ENCODE measurements around the gene CENPH. TPM values are rescaled to one million over a fixed set of nuclear protein-coding genes. Genes with fewer than 3 reads are reported as not detected.
"Not testable (repeated sequence)": the region's sequence is repeated elsewhere in the genome, so short reads cannot be mapped to it uniquely, and the experiment has no call there.

Gene CENPH
- total RNA-seq, 2 experiments from 2014 or later: 80.7 to 82.0 TPM

DNA sequence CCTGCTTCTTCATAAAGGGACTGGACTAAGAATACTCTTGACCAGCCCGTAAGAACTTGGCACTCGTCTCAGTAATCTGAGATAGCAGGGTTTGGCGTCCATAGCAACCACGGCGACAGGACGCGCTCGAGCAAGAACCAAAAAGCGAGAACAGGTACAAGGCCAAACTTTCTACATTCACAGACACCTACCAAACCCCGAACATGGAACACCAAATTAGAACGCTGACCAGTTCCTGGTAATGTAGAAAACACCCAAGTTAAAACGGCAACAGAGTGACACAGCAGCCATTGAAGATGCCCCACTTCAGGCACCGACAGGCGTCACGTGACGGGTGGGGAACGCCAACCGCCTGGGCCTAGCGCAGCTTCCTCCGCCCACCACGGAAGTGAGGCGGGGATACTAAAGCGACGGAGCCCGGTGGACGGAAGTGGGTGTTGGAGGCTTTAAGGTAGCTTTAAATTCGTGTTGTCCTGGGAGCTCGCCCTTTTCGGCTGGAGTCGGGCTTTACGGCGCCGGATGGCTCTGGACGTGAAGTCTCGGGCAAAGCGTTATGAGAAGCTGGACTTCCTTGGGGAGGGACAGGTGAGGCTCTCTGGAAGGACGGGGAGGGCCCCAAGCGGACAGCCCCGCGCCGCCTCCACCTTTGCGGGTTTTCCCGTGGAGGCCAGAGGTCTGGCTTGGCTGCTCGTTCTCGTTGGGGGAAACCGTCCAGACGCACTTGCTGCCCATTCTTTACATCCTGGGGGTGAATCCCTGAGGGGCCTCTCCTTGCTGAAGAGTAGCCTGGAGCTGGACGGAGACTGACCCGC, 45.3 kb downstream of the CENPH start, which contains the start of gene CDK7:
CDK7 (plus strand) TSS at position 430 of the 812 bp plus-strand sequence; CDS start at position 520, 90 bp downstream.
- Mint-ChIP-seq H3K4me1 (ENCODE audit: low read depth) (peaks cover 36% of the 10 kb centered on the region), H3K27me3 (no peaks in the 10 kb centered on the region), H3K4me3 (peak within 1 kb of the TSS; percentile 98), H3K36me3 (peaks cover 16% of the 10 kb centered on the region), H3K27ac (peak within 1 kb of the TSS; percentile 81), H3K9me3 (no peaks in the 10 kb centered on the region)
- CTCF ChIA-PET: interaction anchor here (0.8 to 2.0 kb wide), 4 partner anchors 45 to 191 kb away, joined by 3 to 12 read pairs (median 6); partner anchors contain the start of genes CENPH and SLC30A5
- intact Hi-C loops (cut with micrococcal nuclease): loop anchor here (1.0 to 2.0 kb wide), 5 partner anchors 16 to 142 kb away; partner anchors contain the start of genes AK6, CCNB1, CENPH and RAD17
- DNase-seq: peak; percentile 96
- POLR2A ChIA-PET: interaction anchor here (0.5 to 1.9 kb wide), 4 partner anchors 10 to 141 kb away, joined by 3 to 7 read pairs (median 4); partner anchors contain the start of genes CENPH and SLC30A5

DNA sequence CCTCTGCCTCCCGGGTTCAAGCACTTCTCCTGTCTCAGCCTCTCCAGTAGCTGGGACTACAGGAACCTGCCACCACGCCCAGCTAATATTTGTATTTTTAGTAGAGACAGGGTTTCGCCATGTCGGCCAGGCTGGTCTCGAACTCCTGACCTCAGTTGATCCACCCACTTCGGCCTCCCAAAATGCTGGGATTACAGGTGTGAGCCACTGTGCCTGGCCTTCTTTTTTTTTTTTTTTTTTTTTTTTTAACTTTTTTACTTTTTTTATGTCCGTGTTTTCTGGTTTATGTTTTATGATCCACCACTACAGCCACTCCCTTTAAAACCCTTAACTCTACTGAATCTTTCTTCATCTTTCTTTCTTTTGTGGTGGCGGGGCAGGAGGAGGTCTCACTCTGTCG, 47.4 kb downstream of the CENPH start:
- Mint-ChIP-seq H3K4me3 (peak overlapping the region; percentile 50), H3K4me1 (ENCODE audit: low read depth) (peaks cover 46% of the 10 kb centered on the region), H3K36me3 (peaks cover 27% of the 10 kb centered on the region)
- CTCF ChIA-PET; H3K27ac Mint-ChIP-seq; intact Hi-C loops (cut with micrococcal nuclease); H3K9me3 Mint-ChIP-seq; DNase-seq; H3K27me3 Mint-ChIP-seq: not testable (repeated sequence)
- POLR2A ChIA-PET: interaction anchor here (0.7 kb wide), 1 partner anchor 128 kb away, joined by 5 read pairs; no protein-coding TSS in a partner anchor

- no peak for DNase-seq
- Mint-ChIP-seq H3K27ac (no peak overlapping the region), H3K36me3 (peaks cover 34% of the 10 kb centered on the region), H3K27me3 (no peaks in the 10 kb centered on the region), H3K4me1 (ENCODE audit: low read depth) (peaks cover 52% of the 10 kb centered on the region), H3K9me3 (no peaks in the 10 kb centered on the region), H3K4me3 (no peak overlapping the region)
- intact Hi-C loops (cut with micrococcal nuclease): no loop called here
- ChIA-PET POLR2A (interaction anchor here (0.6 kb wide), 1 partner anchor 97 kb away, joined by 4 read pairs; no protein-coding TSS in a partner anchor), CTCF (no interaction called here)
Measured at GRCh38 chr5:69237877-69238276, 48.5 kb downstream of the CENPH start.

DNA sequence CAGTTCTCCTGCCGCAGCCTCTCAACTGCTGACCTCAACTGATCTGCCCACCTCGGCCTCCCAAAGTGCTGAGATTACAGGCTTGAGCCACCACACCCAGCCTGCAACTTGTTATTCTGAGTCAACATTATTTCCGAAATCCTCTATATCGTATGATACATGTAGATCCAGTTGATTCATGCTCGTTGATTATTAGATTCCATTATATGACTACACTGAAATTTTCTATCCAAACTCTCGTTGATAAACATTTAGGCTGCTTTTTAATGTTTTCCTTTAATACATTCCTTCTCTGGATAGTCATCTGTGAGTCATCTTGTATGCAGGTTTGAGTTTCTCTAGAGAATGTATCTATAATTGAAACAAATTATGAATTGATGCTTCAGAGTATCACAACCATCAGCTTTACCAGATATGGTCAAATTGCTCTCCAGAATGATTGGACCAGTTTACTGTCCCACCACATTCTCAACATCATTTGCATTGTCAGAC, 49.4 kb downstream of the CENPH start:
- Mint-ChIP-seq H3K27ac (no peak overlapping the region), H3K27me3 (no peaks in the 10 kb centered on the region), H3K36me3 (peaks cover 36% of the 10 kb centered on the region), H3K9me3 (no peaks in the 10 kb centered on the region), H3K4me1 (ENCODE audit: low read depth) (peaks cover 56% of the 10 kb centered on the region), H3K4me3 (no peak overlapping the region)
- ChIA-PET POLR2A (no interaction called here), CTCF (no interaction called here)
- no peak for DNase-seq
- intact Hi-C loops (cut with micrococcal nuclease): no loop called here

- peaks cover 55% of the 10 kb centered on the region for H3K4me1 Mint-ChIP-seq (ENCODE audit: low read depth)
Measured at GRCh38 chr5:69242215-69242927, 53.0 kb downstream of the CENPH start.

DNA sequence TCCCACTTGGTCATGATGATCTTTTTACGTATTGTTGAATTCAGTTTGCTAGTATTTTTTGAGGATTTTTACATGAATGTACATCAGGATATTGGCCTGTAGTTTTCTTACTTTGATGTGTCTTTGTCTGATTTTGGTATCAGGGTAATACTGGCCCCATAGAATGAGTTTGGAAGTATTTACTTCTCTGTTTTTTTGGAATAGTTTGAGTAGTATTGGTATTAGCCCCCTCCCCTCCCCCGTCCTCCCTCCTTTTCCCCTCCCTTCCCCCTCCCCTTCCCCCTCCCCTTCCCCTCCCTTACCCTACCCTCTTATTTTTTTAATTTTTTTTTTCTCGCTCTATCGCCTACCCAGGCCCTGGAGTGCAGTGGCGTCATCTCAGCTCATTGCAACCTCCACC, 55.6 kb downstream of the CENPH start:
- Mint-ChIP-seq H3K4me1 (ENCODE audit: low read depth) (peaks cover 40% of the 10 kb centered on the region), H3K4me3 (no peak overlapping the region), H3K36me3 (peaks cover 41% of the 10 kb centered on the region), H3K9me3 (peaks cover 5% of the 10 kb centered on the region), H3K27me3 (no peaks in the 10 kb centered on the region), H3K27ac (no peak overlapping the region)
- DNase-seq: no peak
- POLR2A ChIA-PET: interaction anchor here (0.6 kb wide), 1 partner anchor 245 kb away, joined by 6 read pairs; no protein-coding TSS in a partner anchor
- intact Hi-C loops (cut with micrococcal nuclease): no loop called here
- CTCF ChIA-PET: no interaction called here

More at GRCh38 chr5:69242215-69242927, 53.0 kb downstream of the CENPH start:
- intact Hi-C loops (cut with micrococcal nuclease): no loop called here
- Mint-ChIP-seq H3K27ac (no peak overlapping the region), H3K27me3 (no peaks in the 10 kb centered on the region), H3K9me3 (no peaks in the 10 kb centered on the region), H3K36me3 (peaks cover 41% of the 10 kb centered on the region), H3K4me3 (no peak overlapping the region)
- ChIA-PET CTCF (no interaction called here), POLR2A (no interaction called here)
- DNase-seq: no peak

DNA sequence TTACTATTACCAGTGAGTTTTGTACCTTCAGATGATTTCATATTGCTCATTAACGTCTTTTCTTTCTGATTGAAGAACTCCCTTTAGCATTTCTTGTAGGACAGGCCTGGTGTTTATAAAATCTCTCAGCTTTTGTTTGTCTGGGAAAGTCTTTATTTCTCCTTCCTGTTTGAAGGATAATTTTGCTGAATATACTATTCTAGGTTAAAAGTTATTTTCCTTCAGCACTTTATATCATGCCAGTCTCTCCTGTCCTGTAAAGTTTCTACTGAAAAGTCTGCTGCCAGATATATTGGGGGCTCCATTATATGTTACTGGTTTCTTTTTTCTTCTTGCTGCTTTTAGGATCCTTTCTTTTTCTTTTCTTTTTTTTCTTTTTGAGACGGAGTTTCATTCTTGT, 58.6 kb downstream of the CENPH start:
- H3K27ac Mint-ChIP-seq: no peak overlapping the region
- peaks cover 28% of the 10 kb centered on the region for H3K36me3 Mint-ChIP-seq
- H3K27me3 Mint-ChIP-seq: no peaks in the 10 kb centered on the region
- H3K4me3 Mint-ChIP-seq: no peak overlapping the region
- H3K9me3 Mint-ChIP-seq: peaks cover 5% of the 10 kb centered on the region
- ChIA-PET CTCF (no interaction called here), POLR2A (no interaction called here)
- intact Hi-C loops (cut with micrococcal nuclease): no loop called here
- H3K4me1 Mint-ChIP-seq (ENCODE audit: low read depth): peaks cover 28% of the 10 kb centered on the region
- no peak for DNase-seq

- ChIA-PET POLR2A (no interaction called here), CTCF (no interaction called here)
- Mint-ChIP-seq H3K9me3 (peaks cover 5% of the 10 kb centered on the region), H3K27me3 (no peaks in the 10 kb centered on the region), H3K4me3 (no peak overlapping the region), H3K36me3 (peaks cover 29% of the 10 kb centered on the region), H3K4me1 (ENCODE audit: low read depth) (peaks cover 16% of the 10 kb centered on the region), H3K27ac (no peak overlapping the region)
- DNase-seq: no peak
- intact Hi-C loops (cut with micrococcal nuclease): no loop called here
Measured at GRCh38 chr5:69250593-69250992, 61.2 kb downstream of the CENPH start.

- H3K9me3 Mint-ChIP-seq: peaks cover 5% of the 10 kb centered on the region
- intact Hi-C loops (cut with micrococcal nuclease): no loop called here
- H3K4me3 Mint-ChIP-seq: no peak overlapping the region
- POLR2A ChIA-PET: no interaction called here
- DNase-seq: no peak
- no peaks in the 10 kb centered on the region for H3K27me3 Mint-ChIP-seq
- H3K27ac Mint-ChIP-seq: no peak overlapping the region
- CTCF ChIA-PET: no interaction called here
- H3K4me1 Mint-ChIP-seq (ENCODE audit: low read depth): peaks cover 3% of the 10 kb centered on the region
- H3K36me3 Mint-ChIP-seq: peaks cover 22% of the 10 kb centered on the region
Measured at GRCh38 chr5:69252437-69252836, 63.1 kb downstream of the CENPH start.

GRCh38 chr5:69255940-69256339, 66.6 kb downstream of the CENPH start:
- H3K27ac Mint-ChIP-seq; H3K9me3 Mint-ChIP-seq; CTCF ChIA-PET; DNase-seq; H3K4me3 Mint-ChIP-seq; H3K27me3 Mint-ChIP-seq; H3K4me1 Mint-ChIP-seq (ENCODE audit: low read depth); intact Hi-C loops (cut with micrococcal nuclease); POLR2A ChIA-PET: not testable (repeated sequence)
- peaks cover 19% of the 10 kb centered on the region for H3K36me3 Mint-ChIP-seq

DNA sequence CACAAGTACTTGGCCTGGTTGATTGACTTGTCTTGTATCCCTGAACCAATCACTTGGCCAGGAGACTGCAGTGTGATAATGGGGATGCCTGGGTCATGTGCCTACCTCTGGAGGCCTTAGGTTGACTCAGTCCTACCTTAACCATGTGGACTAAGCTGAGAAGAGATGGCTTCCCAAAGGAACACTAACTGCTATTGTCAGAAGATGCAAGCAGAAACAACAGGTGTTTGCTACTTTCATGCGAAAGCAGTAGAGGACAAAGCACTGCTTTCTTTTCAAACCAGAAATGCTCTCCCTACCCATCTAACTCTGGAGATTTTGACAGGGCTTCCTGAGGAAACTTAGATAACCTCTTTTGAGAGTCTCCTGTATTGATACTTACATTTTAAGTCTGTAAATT, 68.2 kb downstream of the CENPH start:
- Mint-ChIP-seq H3K27ac (no peak overlapping the region), H3K9me3 (no peaks in the 10 kb centered on the region), H3K27me3 (no peaks in the 10 kb centered on the region), H3K4me3 (no peak overlapping the region), H3K4me1 (ENCODE audit: low read depth) (no peaks in the 10 kb centered on the region), H3K36me3 (peaks cover 27% of the 10 kb centered on the region)
- no peak for DNase-seq
- ChIA-PET POLR2A (no interaction called here), CTCF (no interaction called here)
- intact Hi-C loops (cut with micrococcal nuclease): no loop called here
